Left cardiac atrium (tissue), 4 donors: Measurements from ENCODE around the gene CIITA. TPM values are rescaled to one million over a fixed set of nuclear protein-coding genes. Genes with fewer than 3 reads are reported as not detected.
"Not testable (repeated sequence)": the region's sequence is repeated elsewhere in the genome, so short reads cannot be mapped to it uniquely, and the experiment has no call there.

Experiments
- ATAC-seq, 2 donors: fragments of 200-7000 bp; cut with Tn5 transposase; one replicate each; pipeline ENCODE4 v1.9.1; 2020; ENCODE audit warnings: mild to moderate bottlenecking in 2 of 2, moderate library complexity in 2 of 2
- DNase-seq: peaks from one replicate; pipeline ENCODE4 v3.0.0-alpha.2; 2020
- intact Hi-C, 2 donors: fragments of 100-400 bp; cut with DNase I; formaldehyde crosslinking; loops; one replicate each; pipeline versions ENCODE4 v1.14.1 to v1.15.1; 2022 to 2023
- total RNA-seq, 2 donors: library from RNA; stranded (reverse); fragmentation: NEBNext Ultra II Directional; extraction: Animal tissue kit (Norgen Biotek cat#: 25700); gene quantifications; one replicate each; pipeline ENCODE4 v1.2.1, GENCODE V29; 2021
- donor health status: DM: no; HTN: yes; CAD: no.
- donor health status: DM: no; HTN: yes; CAD: no; lungs with severe emphysema.
- donor health status: DM: yes; HTN: yes; CAD: no.
- donor health status: Dilated cardiomyopathy.

The CIITA gene
- total RNA-seq, 2 donors from 2014 or later: 6.6 to 9.9 TPM

- DNase-seq: no peak
- no peak for ATAC-seq
- intact Hi-C loops: no loop called here
Measured at GRCh38 chr16:10906482-10906881, 29.5 kb downstream of the CIITA start.

GRCh38 chr16:10906914-10907756, 30.1 kb downstream of the CIITA start:
- peak; percentile 40 for DNase-seq
- intact Hi-C loops: no loop called here
- ATAC-seq: peak; percentile 30 to 49

GRCh38 chr16:10907757-10908045, 30.7 kb downstream of the CIITA start:
- intact Hi-C loops: no loop called here
- ATAC-seq (no peak), DNase-seq (no peak)

- DNase-seq: no peak
- no peak for ATAC-seq
- intact Hi-C loops: loop anchor here in 1 of 2 donors (10.0 kb wide), 1 partner anchor 76 kb away; no protein-coding TSS in a partner anchor
Measured at GRCh38 chr16:10911267-10911666, 34.3 kb downstream of the CIITA start.

- DNase-seq: no peak
- intact Hi-C loops: loop anchor here (5.0 to 10.0 kb wide), 3 partner anchors 82 to 399 kb away; no protein-coding TSS in a partner anchor
- no peak for ATAC-seq
Measured at GRCh38 chr16:10916534-10916933, 39.5 kb downstream of the CIITA start.

DNA sequence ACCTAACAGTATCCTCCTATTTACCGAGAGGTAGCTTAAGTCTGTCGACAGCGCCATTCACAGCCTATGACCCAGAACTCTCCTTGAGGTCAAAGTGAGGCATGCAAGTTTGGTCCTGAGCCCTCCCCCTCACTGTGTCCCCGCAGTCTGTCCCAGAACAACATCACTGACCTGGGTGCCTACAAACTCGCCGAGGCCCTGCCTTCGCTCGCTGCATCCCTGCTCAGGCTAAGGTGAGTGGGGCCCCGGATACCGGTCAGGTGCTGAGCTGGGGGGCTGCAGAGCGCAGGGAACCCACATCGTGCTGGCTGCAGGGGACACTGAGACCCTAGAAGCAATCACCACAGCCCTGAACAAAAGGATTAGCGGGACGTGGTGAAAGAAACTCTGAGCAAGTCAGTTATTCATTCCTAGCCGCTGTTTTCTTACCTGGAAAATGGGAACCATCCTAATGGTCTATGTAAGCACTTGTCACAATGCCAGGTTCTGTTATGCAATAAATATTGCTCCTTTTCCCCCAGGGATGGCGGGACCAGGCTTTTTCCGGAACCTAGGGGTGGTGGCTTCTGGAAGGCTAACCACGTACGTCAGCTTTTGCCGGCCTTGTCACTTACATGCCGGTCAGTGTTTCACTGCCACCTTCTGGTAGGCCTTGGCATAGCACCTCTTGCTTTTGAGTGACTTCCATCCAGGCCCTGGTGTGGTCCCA, 41.4 kb downstream of the CIITA start:
- peak; percentile 80 for ATAC-seq
- intact Hi-C loops: loop anchor here (5.0 to 10.0 kb wide), 3 partner anchors 84 to 401 kb away; no protein-coding TSS in a partner anchor
- peak; percentile 93 for DNase-seq

- no peak for ATAC-seq
- DNase-seq: no peak
- intact Hi-C loops: loop anchor here (5.0 to 10.0 kb wide), 3 partner anchors 84 to 402 kb away; no protein-coding TSS in a partner anchor
Measured at GRCh38 chr16:10919003-10919351, 42.0 kb downstream of the CIITA start.

GRCh38 chr16:10920726-10921427, 43.9 kb downstream of the CIITA start:
- ATAC-seq (peak in 1 of 2 donors; percentile 2), DNase-seq (no peak)
- intact Hi-C loops: loop anchor here in 1 of 2 donors (2.0 to 5.0 kb wide), 2 partner anchors 94 to 176 kb away; no protein-coding TSS in a partner anchor

DNA sequence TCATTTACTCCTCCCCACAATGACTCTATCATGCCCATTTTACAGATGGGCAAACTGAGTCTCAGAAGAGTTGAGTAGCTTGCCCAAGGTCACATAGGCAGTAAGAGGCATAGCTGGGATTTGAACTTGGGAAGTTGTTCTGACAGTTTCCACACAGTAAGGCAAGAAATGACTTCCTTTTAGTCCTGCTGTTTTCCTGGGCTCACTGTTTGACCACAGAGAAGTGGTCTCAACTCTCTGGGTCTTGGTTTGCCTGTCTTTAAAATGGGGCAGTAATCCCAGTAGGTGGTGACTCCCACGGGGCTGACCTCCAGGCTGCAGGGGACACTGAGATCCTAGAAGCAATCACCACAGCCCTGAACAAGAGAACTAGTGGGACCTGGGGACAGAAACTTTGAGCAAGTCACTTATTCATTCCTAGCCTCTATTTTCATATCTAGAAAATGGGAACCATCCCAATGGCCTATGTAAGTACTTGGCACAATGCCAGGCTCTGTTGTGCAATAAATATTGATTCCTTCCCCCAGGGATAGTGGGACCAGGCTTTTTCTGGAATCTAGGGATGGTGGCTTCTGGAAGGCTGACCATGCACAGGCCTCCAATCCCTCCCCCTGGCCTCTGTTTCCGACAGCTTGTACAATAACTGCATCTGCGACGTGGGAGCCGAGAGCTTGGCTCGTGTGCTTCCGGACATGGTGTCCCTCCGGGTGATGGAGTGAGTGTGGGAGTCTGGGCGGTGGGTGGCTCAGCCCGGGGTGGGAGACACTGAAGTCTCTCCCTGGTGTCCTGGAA, 44.7 kb downstream of the CIITA start:
- DNase-seq (peak; percentile 58), ATAC-seq (peak; percentile 5 to 38)
- intact Hi-C loops: loop anchor here in 1 of 2 donors (2.0 to 5.0 kb wide), 2 partner anchors 94 to 177 kb away; no protein-coding TSS in a partner anchor

DNA sequence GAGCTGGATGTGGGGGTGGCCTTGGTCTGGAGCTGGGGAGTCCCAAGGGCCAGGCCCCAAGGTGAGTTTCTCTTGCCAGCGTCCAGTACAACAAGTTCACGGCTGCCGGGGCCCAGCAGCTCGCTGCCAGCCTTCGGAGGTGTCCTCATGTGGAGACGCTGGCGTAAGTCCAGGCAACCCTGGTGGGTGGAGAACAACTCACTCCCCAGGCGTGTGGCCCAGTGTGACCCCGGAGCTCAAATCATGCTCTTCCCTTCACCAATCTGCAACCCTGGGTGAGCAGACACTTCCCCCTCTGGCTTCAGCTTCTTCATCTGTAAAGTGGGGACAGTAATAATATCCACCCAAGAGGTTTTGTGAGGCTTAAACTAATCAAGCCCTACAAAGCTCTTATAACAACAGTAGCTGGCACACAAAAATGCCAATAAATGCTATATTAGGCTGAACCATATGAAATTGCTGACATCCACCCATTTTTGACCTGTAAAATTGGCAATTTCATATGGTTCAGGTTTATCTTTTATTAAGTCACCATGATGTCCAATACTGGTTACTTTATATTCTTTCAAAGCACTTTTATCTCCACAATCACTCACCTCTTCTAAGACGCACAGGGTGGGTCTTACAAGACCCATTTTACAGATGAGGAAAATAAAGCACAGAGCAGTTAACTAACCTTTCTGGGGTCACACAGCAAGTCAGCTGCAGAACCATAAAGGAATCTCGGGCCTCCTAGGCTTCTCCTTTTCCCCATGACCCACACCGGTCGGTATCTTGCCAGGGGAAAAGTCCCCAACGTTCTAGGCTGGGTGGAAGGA, 45.5 kb downstream of the CIITA start:
- peak; percentile 34 to 51 for ATAC-seq

GRCh38 chr16:10923146-10923649, 46.2 kb downstream of the CIITA start:
- ATAC-seq: no peak
- no peak for DNase-seq

More for the DNA sequence above, 45.5 kb downstream of the CIITA start:
- DNase-seq: peak; percentile 87
- intact Hi-C loops: loop anchor here in 1 of 2 donors (5.0 kb wide), 1 partner anchor 95 kb away; no protein-coding TSS in a partner anchor

GRCh38 chr16:10923650-10924214, 46.7 kb downstream of the CIITA start:
- DNase-seq (peak; percentile 57), ATAC-seq (peak; percentile 63 to 76)
- intact Hi-C loops: loop anchor here in 1 of 2 donors (5.0 kb wide), 1 partner anchor 96 kb away; no protein-coding TSS in a partner anchor

More at GRCh38 chr16:10923146-10923649, 46.2 kb downstream of the CIITA start:
- intact Hi-C loops: loop anchor here in 1 of 2 donors (5.0 kb wide), 1 partner anchor 96 kb away; no protein-coding TSS in a partner anchor

DNA sequence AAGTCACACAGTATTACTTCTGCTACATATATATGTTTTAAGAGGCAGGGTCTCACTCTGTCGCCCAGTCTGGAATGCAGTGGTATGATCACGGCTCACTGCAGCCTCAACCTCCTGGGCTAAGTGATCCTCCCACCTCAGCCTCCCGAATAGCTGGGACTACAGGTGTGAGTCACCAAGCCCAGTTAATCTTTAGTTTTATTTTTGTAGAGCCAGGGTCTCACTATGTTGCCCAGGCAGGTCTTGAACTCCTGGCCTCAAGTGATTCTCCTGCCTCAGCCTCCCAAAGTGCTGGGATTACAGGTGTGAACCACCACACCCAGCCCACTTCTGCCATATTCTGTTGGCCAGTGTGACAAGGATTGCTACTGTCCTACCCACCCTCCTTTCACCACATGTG, 48.3 kb downstream of the CIITA start:
- DNase-seq, ATAC-seq, intact Hi-C loops: not testable (repeated sequence)

DNA sequence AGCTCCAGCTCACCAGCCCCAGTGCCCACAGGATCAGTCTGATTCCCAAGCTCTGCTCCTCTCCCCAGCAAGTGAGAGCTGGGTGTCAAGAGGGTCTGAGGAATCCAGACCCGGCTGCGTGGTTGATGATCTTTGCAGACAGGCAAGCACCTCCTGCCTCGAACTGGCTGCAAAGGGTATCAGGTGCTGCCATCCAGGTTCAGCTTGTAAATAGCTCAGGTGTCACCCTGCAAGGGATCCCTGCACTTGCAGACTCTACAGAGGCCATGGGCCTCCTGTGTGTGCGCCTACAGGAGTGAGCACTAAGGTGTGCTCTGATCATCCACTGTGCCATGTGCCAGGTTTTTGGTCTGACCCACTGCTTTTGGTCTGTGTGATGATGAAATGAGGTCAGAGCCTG, 49.1 kb downstream of the CIITA start:
- DNase-seq (no peak), ATAC-seq (no peak)
- intact Hi-C loops: no loop called here

- ATAC-seq (no peak), DNase-seq (no peak)
- intact Hi-C loops: no loop called here
Measured at GRCh38 chr16:10926867-10927266, 49.9 kb downstream of the CIITA start.

DNA sequence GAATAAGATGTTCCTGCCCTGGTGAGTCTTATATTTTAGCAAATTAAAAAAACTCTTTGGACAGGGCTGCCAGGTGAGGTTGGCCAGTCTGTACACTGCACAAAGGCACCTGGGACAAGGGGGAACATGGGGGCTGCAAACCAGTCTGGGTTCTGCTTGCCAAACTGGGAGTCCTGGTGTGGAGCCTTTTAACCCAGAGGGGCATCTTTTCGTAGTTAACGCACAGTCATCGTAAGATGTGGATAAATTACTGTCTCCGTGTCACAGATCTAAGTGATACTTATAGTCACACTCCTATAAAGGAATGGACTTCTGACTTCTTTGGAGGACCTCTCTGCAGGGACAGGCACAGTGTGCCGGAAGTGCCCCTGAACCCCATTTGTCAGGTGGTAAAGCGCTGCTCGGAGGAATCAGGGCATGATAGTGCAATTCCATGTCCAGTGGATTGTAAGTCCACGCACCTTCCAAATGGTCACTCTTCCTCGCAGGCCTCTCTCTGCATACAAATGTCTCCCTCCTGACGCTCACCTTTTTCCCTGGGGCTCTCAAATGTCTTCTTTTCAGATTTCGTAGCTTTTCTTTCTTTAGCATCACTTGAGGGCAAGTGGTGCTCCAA, 50.6 kb downstream of the CIITA start:
- no peak for ATAC-seq
- intact Hi-C loops: no loop called here
- DNase-seq: no peak

DNA sequence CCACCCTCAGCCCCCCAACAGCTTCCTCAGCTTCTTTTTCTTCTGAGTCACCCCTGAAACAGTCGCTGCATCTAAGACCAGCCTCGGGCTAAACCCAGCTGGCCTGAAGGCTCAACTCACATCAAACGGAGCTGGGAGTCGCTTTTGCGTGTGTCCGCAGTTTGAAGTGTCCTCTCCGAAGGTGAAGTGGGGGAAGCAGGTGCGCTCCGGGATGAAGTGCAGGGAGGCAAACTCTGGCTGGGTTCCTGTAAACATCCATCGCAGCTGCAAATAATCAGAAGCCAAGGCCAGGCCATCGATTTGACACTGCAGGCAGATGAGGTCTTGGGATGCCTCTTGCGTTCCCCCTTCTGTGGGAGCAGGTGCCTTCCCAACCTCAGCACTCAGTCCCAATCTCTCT, 52.1 kb downstream of the CIITA start:
- intact Hi-C loops: not testable (repeated sequence)

More for the DNA sequence above, 52.1 kb downstream of the CIITA start:
- not testable (repeated sequence) for DNase-seq, ATAC-seq
